H1 (cell line): Measurements from ENCODE around the gene USP54. TPM values are rescaled to one million over a fixed set of nuclear protein-coding genes. Genes with fewer than 3 reads are reported as not detected.

Source experiments
- CTCF ChIA-PET: fragments of 300-600 bp; sonication (Branson Sonifier 250); formaldehyde crosslinking; loops from one replicate; lab custom pipeline; 2021; ENCODE audit not compliant: partially characterized antibody; lab: Charles Lee
- POLR2A ChIA-PET: fragments of 300-600 bp; sonication (Branson Sonifier 250); formaldehyde crosslinking; loops from one replicate; lab custom pipeline; 2021; ENCODE audit warnings: inconsistent platforms; ENCODE audit not compliant: partially characterized antibody; lab: Charles Lee
- DNase-seq, 2 experiments: peaks; one replicate each; pipeline versions ENCODE4 v3.0.0 to v3.0.0-alpha.2; 2010 to 2022; ENCODE audit warnings: low spot score in 2 of 2, low read depth in 1 of 2, mixed read lengths in 1 of 2
- FAIRE-seq: peaks from 2 replicates; lab custom pipeline; 2011; peaks lifted over from hg19 to GRCh38; lab: Jason Lieb, UNC
- H2AFZ ChIP-seq: 2 replicates; pipeline ENCODE4 v1.8.1; 2012; ENCODE audit warnings: low read length, inconsistent platforms
- H2AK5ac ChIP-seq: 2 replicates; pipeline ENCODE4 v1.6.1; 2013; ENCODE audit warnings: low read depth, low read length
- H2BK120ac ChIP-seq: replicated peaks from 2 replicates; pipeline ENCODE3; 2013; ENCODE audit warnings: low read depth, low read length, inconsistent platforms
- H2BK12ac ChIP-seq: 2 replicates; pipeline ENCODE4 v1.6.1; 2013; ENCODE audit warnings: low read depth, low read length
- H2BK15ac ChIP-seq: 2 replicates; pipeline ENCODE4 v1.6.1; 2013; ENCODE audit warnings: low read length
- H2BK20ac ChIP-seq: 2 replicates; pipeline ENCODE4 v1.6.1; 2013; ENCODE audit warnings: low read length
- H2BK5ac ChIP-seq: 2 replicates; pipeline ENCODE4 v1.6.1; 2013; ENCODE audit warnings: low read depth, low read length
- H3K14ac ChIP-seq: 2 replicates; pipeline ENCODE4 v1.6.1; 2013; ENCODE audit warnings: inconsistent platforms; ENCODE audit not compliant: insufficient read length
- H3K18ac ChIP-seq: 2 replicates; pipeline ENCODE4 v1.6.1; 2013; ENCODE audit warnings: low read length; ENCODE audit errors: extremely low read depth
- H3K23ac ChIP-seq: 2 replicates; pipeline ENCODE4 v1.6.1; 2013; ENCODE audit warnings: inconsistent platforms; ENCODE audit not compliant: insufficient read length
- H3K23me2 ChIP-seq: 2 replicates; pipeline ENCODE4 v1.6.1; 2013; ENCODE audit warnings: low read depth, low read length
- H3K27ac ChIP-seq: 2 replicates; pipeline ENCODE4 v1.6.1; 2011; ENCODE audit warnings: low read depth, low read length, inconsistent platforms
- H3K27me3 ChIP-seq, 4 experiments: replicated peaks in 1 of 4; 1 replicate in 1 of 4; 2 replicates in 3 of 4; pipeline versions ENCODE4 v1.6.1 to v1.8.1; 2011 to 2013; ENCODE audit warnings: low read length in 3 of 4, mild to moderate bottlenecking in 3 of 4, inconsistent platforms in 2 of 4, mixed read lengths in 2 of 4, moderate library complexity in 1 of 4; ENCODE audit not compliant: control insufficient read depth in 3 of 4, insufficient read depth in 3 of 4; ENCODE audit errors: extremely low read depth in 1 of 4
- H3K36me3 ChIP-seq, 4 experiments: 2 replicates each; pipeline versions ENCODE4 v1.6.1 to v1.8.1; 2011 to 2013; ENCODE audit warnings: mild to moderate bottlenecking in 4 of 4, low read length in 3 of 4, moderate library complexity in 2 of 4, control low read depth in 1 of 4, inconsistent platforms in 1 of 4; ENCODE audit not compliant: insufficient read depth in 4 of 4, control insufficient read depth in 2 of 4
- H3K4ac ChIP-seq: replicated peaks from 2 replicates; pipeline ENCODE3; 2013; ENCODE audit warnings: low read length, low read depth, mixed read lengths, inconsistent platforms; ENCODE audit not compliant: insufficient read length
- H3K4me1 ChIP-seq, 4 experiments: replicated peaks in 1 of 4; 1 replicate in 1 of 4; 2 replicates in 3 of 4; pipeline versions ENCODE4 v1.6.1 to v1.8.1; 2011 to 2013; ENCODE audit warnings: low read length in 3 of 4, inconsistent platforms in 2 of 4, mixed read lengths in 1 of 4; ENCODE audit not compliant: insufficient read depth in 4 of 4, control insufficient read depth in 3 of 4
- H3K4me2 ChIP-seq, 2 experiments: 2 replicates each; pipeline versions ENCODE4 v1.6.1 to v1.8.1; 2011 to 2013; ENCODE audit warnings: low read depth in 2 of 2, low read length in 2 of 2, control low read depth in 1 of 2, inconsistent platforms in 1 of 2, mild to moderate bottlenecking in 1 of 2; ENCODE audit not compliant: insufficient read depth in 1 of 2
- H3K4me3 ChIP-seq, 4 experiments: fragments of 200-600, 300-600 bp in 1 of 4; sonication (generic), shearing (Covaris generic), sonication (Bioruptor Twin) in 1 of 4; 2 replicates each; pipeline versions ENCODE4 v1.5.1 to v1.8.1; 2011 to 2016; ENCODE audit warnings: low read length in 4 of 4, low read depth in 3 of 4, control low read depth in 2 of 4, inconsistent platforms in 2 of 4, mild to moderate bottlenecking in 2 of 4, mixed read lengths in 1 of 4, moderate library complexity in 1 of 4; ENCODE audit not compliant: insufficient read depth in 2 of 4; ENCODE audit errors: extremely low read depth in 1 of 4
- H3K56ac ChIP-seq: replicated peaks from 2 replicates; pipeline ENCODE3; 2013; ENCODE audit warnings: low read depth, mild to moderate bottlenecking, mixed read lengths, low read length, inconsistent platforms; ENCODE audit not compliant: insufficient read length
- H3K79me1 ChIP-seq: 2 replicates; pipeline ENCODE4 v1.6.1; 2013; ENCODE audit warnings: low read depth, low read length, control low read depth
- H3K79me2 ChIP-seq, 2 experiments: 2 replicates each; pipeline versions ENCODE4 v1.6.1 to v1.8.1; 2012 to 2013; ENCODE audit warnings: low read length in 2 of 2, mild to moderate bottlenecking in 2 of 2, inconsistent platforms in 1 of 2; ENCODE audit not compliant: insufficient read depth in 2 of 2, control insufficient read depth in 1 of 2
- H3K9ac ChIP-seq, 4 experiments: replicated peaks in 1 of 4; 1 replicate in 1 of 4; 2 replicates in 3 of 4; pipeline versions ENCODE4 v1.6.1 to v1.8.1; 2011 to 2013; ENCODE audit warnings: low read depth in 3 of 4, low read length in 3 of 4, control low read depth in 2 of 4, mild to moderate bottlenecking in 2 of 4, moderate library complexity in 2 of 4, inconsistent platforms in 1 of 4; ENCODE audit errors: extremely low read depth in 1 of 4
- H3K9me3 ChIP-seq, 2 experiments: 2 replicates each; pipeline versions ENCODE4 v1.6.1 to v1.8.1; 2012 to 2013; ENCODE audit warnings: mild to moderate bottlenecking in 2 of 2, moderate library complexity in 2 of 2, control low read depth in 1 of 2, inconsistent platforms in 1 of 2, low read depth in 1 of 2, low read length in 1 of 2, mixed read lengths in 1 of 2; ENCODE audit not compliant: insufficient read depth in 2 of 2
- H4K20me1 ChIP-seq, 2 experiments: replicated peaks in 1 of 2; 2 replicates each; pipeline versions ENCODE3 to v1.8.1; 2011 to 2013; ENCODE audit warnings: inconsistent platforms in 2 of 2, low read length in 2 of 2, mild to moderate bottlenecking in 1 of 2; ENCODE audit not compliant: insufficient read depth in 2 of 2, control insufficient read depth in 1 of 2
- H4K5ac ChIP-seq: 2 replicates; pipeline ENCODE4 v1.6.1; 2013; ENCODE audit warnings: low read length, low read depth, mixed read lengths, inconsistent platforms; ENCODE audit not compliant: insufficient read length
- H4K8ac ChIP-seq: 2 replicates; pipeline ENCODE4 v1.8.0; 2013; ENCODE audit warnings: mild to moderate bottlenecking, moderate library complexity, low read length, inconsistent platforms; ENCODE audit not compliant: insufficient read depth; ENCODE audit errors: extremely low read depth
- H4K91ac ChIP-seq: replicated peaks from 2 replicates; pipeline ENCODE3; 2013; ENCODE audit warnings: low read length, mixed read lengths, inconsistent platforms; ENCODE audit not compliant: insufficient read length
- CBX5 ChIP-seq: fragments of 300-800, 300-1000 bp; sonication (generic); IDR thresholded peaks from 2 replicates; pipeline ENCODE4 v1.7.1; 2016; ENCODE audit warnings: antibody characterized with exemption, low read length, low read depth
- CHD1 ChIP-seq: IDR thresholded peaks from 2 replicates; pipeline ENCODE4 v1.6.1; 2012; ENCODE audit warnings: low read depth, low read length, improper control_type of control experiment
- HDAC2 ChIP-seq, 2 experiments: fragments of 300-600 bp in 1 of 2; sonication (generic) in 1 of 2; IDR thresholded peaks; 2 replicates each; pipeline ENCODE4 v1.6.1; 2011 to 2012; ENCODE audit warnings: low read depth in 2 of 2, low read length in 2 of 2, mild to moderate bottlenecking in 2 of 2, moderate library complexity in 2 of 2, borderline replicate concordance in 1 of 2, inconsistent platforms in 1 of 2
- KDM1A ChIP-seq: fragments of 200-600, 300-600 bp; sonication (generic); IDR thresholded peaks from 2 replicates; pipeline ENCODE4 v1.7.1; 2016; ENCODE audit warnings: mild to moderate bottlenecking, low read length, borderline replicate concordance
- KDM5A ChIP-seq: fragments of 200-600 bp; IDR thresholded peaks from 2 replicates; pipeline ENCODE4 v1.7.1; 2012; ENCODE audit warnings: mild to moderate bottlenecking, low read length, inconsistent platforms, mixed read lengths
- POU5F1 ChIP-seq: IDR thresholded peaks from 2 replicates; pipeline ENCODE4 v1.6.1; 2011; ENCODE audit warnings: low read depth, mild to moderate bottlenecking, low read length, moderate library complexity
- RXRA ChIP-seq: IDR thresholded peaks from 2 replicates; pipeline ENCODE4 v1.6.1; 2011; ENCODE audit warnings: low read depth, mild to moderate bottlenecking, low read length, moderate library complexity; ENCODE audit not compliant: insufficient read depth
- SIRT6 ChIP-seq: IDR thresholded peaks from one replicate; pipeline ENCODE4 v1.7.1; 2012; ENCODE audit warnings: low read length, inconsistent platforms
- SP1 ChIP-seq: IDR thresholded peaks from 2 replicates; pipeline ENCODE4 v1.6.1; 2011; ENCODE audit warnings: low read depth, low read length
- SUZ12 ChIP-seq: fragments of 200-600 bp; sonication (generic); IDR thresholded peaks from 2 replicates; pipeline ENCODE4 v1.6.1; 2012; ENCODE audit warnings: mild to moderate bottlenecking, inconsistent platforms, low read length, moderate library complexity, mixed read lengths
- TAF1 ChIP-seq: IDR thresholded peaks from 2 replicates; pipeline ENCODE4 v1.6.1; 2011; ENCODE audit warnings: mild to moderate bottlenecking, low read depth, low read length
- ZNF274 ChIP-seq: IDR thresholded peaks from 2 replicates; pipeline ENCODE4 v1.7.0; 2012; ENCODE audit warnings: low read length, borderline replicate concordance; ENCODE audit errors: extremely low read depth
- WGBS, 2 experiments: shearing (Covaris generic) in 1 of 2; methylation state at CpG; one replicate each; pipeline versions ENCODE4 v1.1.6 to v1.1.7; 2013 to 2015; ENCODE audit warnings: low lambda C conversion rate in 2 of 2, mixed read lengths in 2 of 2, inconsistent platforms in 1 of 2, low coverage in 1 of 2, missing lambda C conversion rate in 1 of 2; ENCODE audit not compliant: insufficient replicate concordance in 2 of 2, insufficient coverage in 1 of 2, insufficient read length in 1 of 2; ENCODE audit errors: extremely low coverage in 1 of 2, missing lambda C conversion rate in 1 of 2; 5-methylcytosine and 5-hydroxymethylcytosine counted together
- polyA plus RNA-seq, 7 experiments: library from polyadenylated mRNA; depleted of rRNA in 3 of 7; stranded (reverse) in 5 of 7; unstranded in 2 of 7; fragments of >200 nt in 5 of 7; fragments of 200-250 nt in 2 of 7; gene quantifications; 1 replicate in 5 of 7; 2 replicates in 1 of 7; 4 replicates in 1 of 7; pipeline versions ENCODE4 v1.2.1 to v1.2.3, GENCODE V29; 2011 to 2013; ENCODE audit warnings: missing spikeins in 2 of 7, mixed read lengths in 2 of 7
- total RNA-seq: library from RNA; stranded (reverse); fragmentation: NEBNext Ultra II Directional; extraction: Animal tissue kit (Norgen Biotek cat#: 25700); gene quantifications from 2 replicates; pipeline ENCODE4 v1.2.1, GENCODE V29; 2021
- TF ChIP-seq, protein P1 (sequence below): IDR thresholded peaks from 2 replicates; pipeline ENCODE4 v1.6.1; 2012; ENCODE audit warnings: low read length, inconsistent platforms

The USP54 gene
- total and polyA plus RNA-seq, 2 of the 8 experiments (the other 6 are each of a cell fraction or from before 2014, with no cell fraction given): 46.2 to 65.6 TPM

GRCh38 chr10:73588656-73589055, 2.5 kb downstream of the USP54 start:
- CTCF ChIA-PET: interaction anchor here (1.4 kb wide), 1 partner anchor 60 kb away, joined by 3 read pairs; no protein-coding TSS in a partner anchor
- Histone ChIP-seq H2BK5ac (no peak overlapping the region), H3K23me2 (no peaks in the 10 kb centered on the region), H3K56ac (no peak overlapping the region), H4K5ac (no peak overlapping the region), H3K4me2 (no peak overlapping the region), H2BK20ac (no peak overlapping the region), H4K20me1 (no peaks in the 10 kb centered on the region), H2BK120ac (no peak overlapping the region), H3K9ac (no peak overlapping the region), H3K27ac (no peak overlapping the region), H3K4me3 (0 out of 8 replicates have a peak overlapping the region, but pooled peaks of 1 of the 4 experiments have one; percentile 52), H3K36me3 (no peaks in the 10 kb centered on the region), H2BK12ac (no peak overlapping the region), H3K79me2 (peaks cover 0 to 61% of the 10 kb centered on the region in 2 experiments; a peak in 3 of 4 replicates), H3K79me1 (no peaks in the 10 kb centered on the region), H3K14ac (no peak overlapping the region), H3K4me1 (peaks cover 0 to 22% (median 4%) of the 10 kb centered on the region in 4 experiments; a peak in 2 of 7 replicates), H3K23ac (no peak overlapping the region), H3K9me3 (peaks cover 0 to 3% of the 10 kb centered on the region in 2 experiments; a peak in 1 of 4 replicates), H4K8ac (no peak overlapping the region), H2AK5ac (no peak overlapping the region), H3K18ac (no peak overlapping the region), H2AFZ (no peak overlapping the region), H3K4ac (no peak overlapping the region), H3K27me3 (no peaks in the 10 kb centered on the region), H2BK15ac (no peak overlapping the region), H4K91ac (no peak overlapping the region)
- FAIRE-seq (no peak), DNase-seq (no peak)
- POLR2A ChIA-PET: interaction anchor here (0.7 kb wide), 1 partner anchor 23 kb away, joined by 3 read pairs; no protein-coding TSS in a partner anchor
- WGBS, 2 experiments: 93% methylated on average over 1 of the region's 1 CpG; no CpG with 5 or more reads in 1 of the 2 experiments
- TF ChIP-seq SP1 (no peak), RXRA (no peak), KDM1A (no peak), ZNF274 (no peak), KDM5A (no peak), TAF1 (no peak), SUZ12 (no peak), CHD1 (no peak), SIRT6 (no peak), HDAC2 (IDR thresholded peaks at IDR 0.05; ENCODE audit: borderline replicate concordance in 1 of 2, low read depth in 2 of 2, low read length in 2 of 2) (no peak), CBX5 (no peak), POU5F1 (no peak)
- TF ChIP-seq, protein P1, sequence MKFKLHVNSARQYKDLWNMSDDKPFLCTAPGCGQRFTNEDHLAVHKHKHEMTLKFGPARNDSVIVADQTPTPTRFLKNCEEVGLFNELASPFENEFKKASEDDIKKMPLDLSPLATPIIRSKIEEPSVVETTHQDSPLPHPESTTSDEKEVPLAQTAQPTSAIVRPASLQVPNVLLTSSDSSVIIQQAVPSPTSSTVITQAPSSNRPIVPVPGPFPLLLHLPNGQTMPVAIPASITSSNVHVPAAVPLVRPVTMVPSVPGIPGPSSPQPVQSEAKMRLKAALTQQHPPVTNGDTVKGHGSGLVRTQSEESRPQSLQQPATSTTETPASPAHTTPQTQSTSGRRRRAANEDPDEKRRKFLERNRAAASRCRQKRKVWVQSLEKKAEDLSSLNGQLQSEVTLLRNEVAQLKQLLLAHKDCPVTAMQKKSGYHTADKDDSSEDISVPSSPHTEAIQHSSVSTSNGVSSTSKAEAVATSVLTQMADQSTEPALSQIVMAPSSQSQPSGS: no peak
